Stimulated activated CD8-positive, alpha-beta memory T cell treated with anti-CD3 and anti-CD28 coated beads, Interleukin-4, amount 100 ng/mL, for 24 hours (primary cell): ENCODE results near the gene ARHGAP21.
"Not testable (repeated sequence)": the region's sequence is repeated elsewhere in the genome, so short reads cannot be mapped to it uniquely, and the experiment has no call there.

ENCODE experiments used
- DNase-seq: peaks from one replicate; pipeline ENCODE4 v3.0.0-alpha.2; 2020; ENCODE audit warnings: low read depth

The ARHGAP21 gene

GRCh38 chr10:24625778-24626177 lies 97.9 kb downstream of the ARHGAP21 start:
- no peak for DNase-seq

GRCh38 chr10:24623383-24623782 lies 100.3 kb downstream of the ARHGAP21 start:
- no peak for DNase-seq

- DNase-seq: no peak
Observed at GRCh38 chr10:24622781-24623301, 100.8 kb downstream of the ARHGAP21 start.

GRCh38 chr10:24621035-24621795 lies 102.5 kb downstream of the ARHGAP21 start:
- DNase-seq: not testable (repeated sequence)

GRCh38 chr10:24619994-24620310 lies 103.7 kb downstream of the ARHGAP21 start:
- not testable (repeated sequence) for DNase-seq

- DNase-seq: not testable (repeated sequence)
Observed at GRCh38 chr10:24619291-24619993, 104.2 kb downstream of the ARHGAP21 start.

- DNase-seq: no peak
Observed at GRCh38 chr10:24618401-24618800, 105.3 kb downstream of the ARHGAP21 start.

GRCh38 chr10:24617771-24618396 lies 105.8 kb downstream of the ARHGAP21 start:
- DNase-seq: peak; percentile 4

- DNase-seq: no peak
Observed at GRCh38 chr10:24616536-24616935, 107.2 kb downstream of the ARHGAP21 start.

- no peak for DNase-seq
Observed at GRCh38 chr10:24606021-24606420, 117.7 kb downstream of the ARHGAP21 start.

GRCh38 chr10:24605141-24605540 lies 118.5 kb downstream of the ARHGAP21 start:
- DNase-seq: no peak

- no peak for DNase-seq
Observed at GRCh38 chr10:24603333-24603732, 120.4 kb downstream of the ARHGAP21 start.

- DNase-seq: no peak
Observed at GRCh38 chr10:24597961-24598360, 125.7 kb downstream of the ARHGAP21 start.

GRCh38 chr10:24597426-24597825 lies 126.3 kb downstream of the ARHGAP21 start:
- DNase-seq: no peak

- DNase-seq: no peak
Observed at GRCh38 chr10:24596217-24596930, 127.3 kb downstream of the ARHGAP21 start.

- no peak for DNase-seq
Observed at GRCh38 chr10:24590697-24591457, 132.8 kb downstream of the ARHGAP21 start.

- DNase-seq: no peak
Observed at GRCh38 chr10:24589265-24589664, 134.4 kb downstream of the ARHGAP21 start.

GRCh38 chr10:24579906-24580305 lies 143.8 kb downstream of the ARHGAP21 start:
- DNase-seq: no peak

GRCh38 chr10:24579448-24579847 lies 144.2 kb downstream of the ARHGAP21 start:
- no peak for DNase-seq

- no peak for DNase-seq
Observed at GRCh38 chr10:24575481-24576002, 148.1 kb downstream of the ARHGAP21 start.

GRCh38 chr10:24574578-24575155 lies 149.0 kb downstream of the ARHGAP21 start:
- no peak for DNase-seq
